Right hindlimb (tissue), 1 donor: ENCODE results near the gene PGC.

Experiments
- DNase-seq: peaks from one replicate; pipeline ENCODE4 v3.0.0-alpha.2; 2018

The PGC gene

DNA sequence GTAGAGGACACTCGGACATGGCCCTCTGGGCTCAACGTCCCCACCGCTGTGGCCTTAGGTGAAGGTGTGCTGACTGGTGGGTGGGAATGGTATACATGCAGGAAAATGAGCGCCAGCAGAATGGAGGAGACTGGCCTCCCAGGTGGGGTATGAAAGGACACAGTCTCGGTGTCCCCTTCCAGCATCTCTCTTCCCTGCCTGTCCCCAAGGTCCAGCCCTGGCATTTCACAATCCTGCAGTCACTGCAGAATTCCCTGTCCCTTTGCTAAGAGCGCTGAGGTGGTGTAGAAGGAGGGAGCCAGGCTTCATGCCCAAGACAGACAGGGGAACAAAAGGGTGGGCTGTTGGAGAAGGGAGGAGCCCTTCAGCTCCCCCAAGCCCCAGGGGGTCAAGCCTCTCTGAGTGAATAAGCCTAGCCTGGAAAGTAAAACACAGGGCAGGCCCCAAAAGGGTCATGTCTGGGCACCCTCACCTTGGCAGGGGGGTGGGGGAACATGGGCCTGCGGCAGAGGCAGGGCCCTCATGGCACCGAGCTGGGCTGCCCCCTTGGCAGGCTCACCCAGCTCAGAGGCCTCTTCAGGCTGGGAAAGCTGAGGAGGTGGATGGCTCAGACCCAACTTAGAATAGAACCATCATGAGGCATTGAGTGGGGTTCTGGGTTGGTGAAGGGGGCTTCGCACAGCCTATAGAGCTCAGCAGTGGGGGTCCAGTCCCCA lies 35.7 kb downstream of the PGC start:
- no peak for DNase-seq

DNA sequence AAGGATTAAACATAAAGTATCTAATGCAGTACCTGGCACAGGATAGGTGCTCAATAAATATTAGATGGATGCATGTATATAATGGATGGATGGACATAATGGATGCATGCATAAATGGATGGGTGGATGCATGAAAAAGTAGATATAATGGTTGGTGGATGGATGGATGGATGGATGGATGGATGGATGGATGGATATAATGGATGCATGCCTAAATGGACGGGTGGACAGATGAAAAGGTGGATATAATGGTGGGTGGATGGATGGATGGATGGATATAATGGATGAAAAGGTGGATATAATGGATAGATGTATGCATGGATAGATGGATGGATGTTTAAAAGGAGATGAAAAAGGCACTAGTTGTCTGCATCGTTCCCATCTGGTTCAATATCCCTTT lies 37.8 kb downstream of the PGC start:
- no peak for DNase-seq

DNA sequence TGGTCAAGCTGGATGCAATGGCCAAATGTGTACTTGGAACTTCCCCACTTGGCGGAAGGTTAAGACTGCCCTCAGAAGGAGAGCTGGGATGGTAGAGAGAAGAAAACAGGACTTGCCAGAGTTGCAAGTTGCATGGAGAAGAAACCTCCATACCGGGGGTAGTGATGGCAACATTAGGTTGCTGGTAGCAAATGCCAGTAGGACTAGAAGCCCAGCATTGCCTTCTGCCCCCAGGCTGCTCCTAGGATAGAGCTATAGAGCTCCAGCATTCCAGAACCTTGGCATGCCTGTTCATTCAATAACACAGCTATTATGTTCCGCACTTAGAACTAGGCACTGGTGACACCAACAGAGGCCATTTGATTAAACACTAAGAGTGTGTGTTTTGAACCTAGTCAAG lies 38.3 kb downstream of the PGC start:
- no peak for DNase-seq

DNA sequence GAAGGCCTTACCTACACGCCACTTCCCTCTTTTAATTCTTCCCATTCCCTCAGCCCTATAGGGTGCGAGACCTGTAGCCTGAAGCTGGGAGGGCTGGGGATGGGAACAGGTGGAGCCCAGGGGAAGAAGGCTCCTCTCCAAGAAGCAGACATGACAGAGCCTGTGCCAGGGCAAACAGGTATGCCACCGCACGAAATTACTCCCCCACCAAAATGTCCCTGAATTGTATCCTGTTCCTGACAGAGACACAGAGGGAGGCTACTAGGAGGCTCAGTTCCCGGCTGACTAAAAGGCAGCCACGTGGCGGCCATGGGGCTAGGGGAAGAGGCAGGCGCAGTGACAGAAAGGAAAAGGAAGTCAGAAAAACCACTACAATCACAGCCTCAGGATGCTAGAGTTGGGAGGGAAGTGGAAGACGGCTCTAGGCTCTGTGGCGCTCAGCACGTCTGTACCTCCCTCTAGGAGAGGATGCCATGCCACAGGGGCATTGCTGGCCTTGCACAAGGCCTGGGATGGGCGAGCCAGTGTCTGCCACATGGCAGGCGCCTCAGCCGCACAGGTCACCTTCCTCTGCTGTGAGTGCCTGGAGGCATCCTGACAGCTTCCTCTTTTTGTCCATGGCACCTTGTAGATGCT lies 39.5 kb downstream of the PGC start:
- no peak for DNase-seq

DNA sequence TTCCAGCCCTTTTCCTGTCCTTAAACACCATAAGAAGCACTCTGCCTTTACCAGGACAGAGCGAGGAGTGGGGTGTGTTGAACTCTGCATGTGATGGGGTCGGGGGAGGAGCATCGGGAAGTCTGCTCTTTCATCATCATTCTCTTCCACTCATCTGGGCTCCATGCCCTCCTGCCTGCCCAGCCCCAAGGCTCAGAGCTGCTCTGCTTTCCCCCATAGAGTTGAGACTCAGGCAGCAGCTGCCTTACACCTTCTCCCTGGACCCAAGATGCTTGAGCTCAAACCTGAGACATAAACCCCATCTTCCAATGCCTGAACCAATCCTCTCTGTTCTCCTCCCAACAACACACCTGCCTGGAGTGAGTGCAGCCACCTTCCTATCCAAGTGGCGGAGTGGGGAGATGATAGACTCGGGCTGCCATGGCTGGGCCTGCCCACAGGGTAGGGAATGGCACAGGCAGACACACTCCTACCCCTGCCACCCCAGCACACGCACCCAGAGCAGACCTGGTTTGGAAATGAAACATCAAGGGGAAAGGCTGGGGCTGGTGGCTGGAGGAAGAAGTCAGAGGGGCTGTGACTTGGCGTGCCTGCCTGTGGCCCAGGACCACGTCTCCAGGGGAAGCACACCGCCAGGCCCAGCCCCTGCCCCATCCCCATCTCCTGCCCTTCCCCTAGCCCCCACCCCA lies 40.2 kb downstream of the PGC start:
- DNase-seq = no peak

DNA sequence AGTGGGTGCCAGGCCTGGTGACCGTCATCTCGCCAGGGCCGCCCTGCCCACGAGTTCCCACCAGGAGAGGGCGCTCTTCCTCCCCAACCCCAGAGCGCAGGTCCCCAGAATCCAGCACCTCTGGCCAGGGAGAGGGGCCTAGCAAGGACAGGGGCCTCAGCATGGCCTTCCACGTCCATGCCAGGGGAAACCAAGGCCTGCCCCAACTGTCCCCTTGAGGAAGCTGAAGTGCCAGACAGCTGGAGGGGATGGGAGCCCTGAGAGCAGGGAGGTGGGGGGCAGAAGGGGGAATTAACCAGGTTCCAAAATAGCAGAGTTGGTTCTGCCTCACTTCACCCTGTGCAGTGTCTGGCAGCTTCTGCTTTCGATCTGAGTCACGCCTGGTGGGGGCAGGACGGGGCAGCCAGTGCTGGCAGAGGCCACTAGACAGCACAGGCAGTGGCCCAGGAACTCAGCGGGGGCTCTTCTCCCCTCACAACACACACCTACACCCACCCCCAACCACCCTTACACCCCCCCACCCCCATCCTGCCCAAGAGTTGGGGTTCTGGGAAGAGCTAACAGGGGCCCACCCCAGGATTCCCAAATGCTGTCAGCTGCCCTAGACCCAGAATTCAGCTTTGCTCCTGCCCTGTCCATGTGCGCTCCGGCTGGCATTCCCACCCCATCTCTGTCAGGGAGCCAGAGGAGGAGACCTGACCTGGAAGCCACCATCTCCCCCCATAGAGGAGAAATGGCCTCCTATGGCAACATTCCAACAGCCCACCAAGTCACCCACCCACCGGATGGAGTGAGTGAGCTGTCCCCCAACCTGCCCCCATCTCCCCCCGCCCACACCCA lies 41.0 kb downstream of the PGC start:
- peak; percentile 60 for DNase-seq

DNA sequence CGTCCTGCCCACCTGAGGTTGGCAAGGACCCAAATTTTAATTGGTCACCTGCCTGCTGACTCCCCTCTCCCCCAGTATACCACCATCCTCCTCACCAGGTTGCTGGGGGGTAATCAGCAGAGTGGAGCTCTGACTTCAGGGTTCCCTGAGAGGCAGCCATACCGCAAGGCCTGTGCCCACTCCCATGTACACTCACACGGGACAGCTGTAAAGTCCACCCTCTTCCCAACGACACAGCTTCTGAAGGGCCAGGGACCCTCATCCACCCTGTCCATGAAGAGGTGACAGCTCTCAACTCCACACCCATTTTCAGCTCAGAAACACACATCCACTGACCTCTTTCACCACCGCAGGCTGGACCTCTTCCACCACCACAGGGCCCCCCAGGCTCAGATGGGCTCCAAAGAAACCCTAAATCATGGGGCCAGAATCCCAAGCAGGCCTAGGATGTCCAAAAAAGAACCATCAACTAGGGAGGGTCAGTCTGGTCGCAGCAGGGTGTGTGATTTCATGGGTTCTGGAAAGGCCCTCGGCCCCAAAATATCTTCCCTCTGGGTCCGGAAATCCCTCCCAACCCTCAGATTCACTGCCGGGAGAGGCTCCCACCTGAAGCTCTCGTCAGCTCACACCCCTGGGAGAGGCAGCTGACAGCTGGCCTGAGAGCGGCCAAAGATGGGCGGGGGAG lies 41.7 kb downstream of the PGC start:
- DNase-seq = no peak

DNA sequence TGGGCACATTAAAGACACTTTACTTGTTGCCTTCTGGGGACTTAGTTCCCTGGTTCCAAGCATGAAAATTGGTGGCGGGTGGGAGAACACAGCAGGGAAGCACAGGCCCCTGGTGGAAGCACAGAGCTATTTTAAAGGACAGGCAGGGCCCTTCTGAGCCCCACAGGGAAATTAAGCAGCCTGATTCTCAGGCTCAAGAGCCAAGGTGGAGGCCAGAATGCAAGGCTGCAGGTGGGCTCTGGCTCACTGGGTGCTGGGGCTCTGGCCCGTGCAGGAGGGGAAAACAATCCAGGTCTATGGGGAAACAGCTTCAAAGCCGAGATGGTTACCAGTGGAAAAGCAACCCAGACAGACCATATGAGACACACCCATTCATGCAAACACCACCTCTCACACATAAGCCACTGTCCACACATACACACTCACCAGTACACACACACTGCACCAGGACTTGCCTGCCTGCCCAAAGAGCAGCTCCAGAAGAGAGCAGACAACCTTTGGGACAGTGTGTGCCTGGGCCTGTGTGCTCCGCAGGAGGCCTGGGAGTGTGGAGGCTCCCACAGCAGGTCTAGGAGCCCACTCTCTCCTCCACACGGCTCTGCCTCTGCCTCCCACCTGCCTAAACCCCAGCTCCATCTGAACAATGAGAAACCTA lies 42.4 kb downstream of the PGC start:
- no peak for DNase-seq

DNA sequence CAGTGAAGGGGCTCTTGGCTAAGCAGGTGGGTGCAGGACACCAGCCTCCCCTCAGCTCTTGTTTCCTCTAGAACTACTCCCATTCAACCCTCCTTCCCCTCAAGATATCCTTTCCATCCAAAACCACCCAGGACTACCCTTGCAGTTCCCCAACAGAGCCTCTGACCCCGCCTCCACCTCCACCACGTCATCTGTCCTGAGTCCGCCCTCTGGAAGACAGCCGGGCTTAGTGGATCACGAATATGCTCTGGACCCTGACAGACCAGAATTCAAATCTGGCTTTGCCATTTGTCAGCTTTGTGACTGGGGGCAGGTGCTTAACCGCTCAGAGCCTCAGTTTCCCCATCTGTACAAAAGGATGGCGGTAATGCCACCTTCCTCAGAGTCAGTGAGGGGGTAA lies 43.2 kb downstream of the PGC start:
- DNase-seq = no peak

DNA sequence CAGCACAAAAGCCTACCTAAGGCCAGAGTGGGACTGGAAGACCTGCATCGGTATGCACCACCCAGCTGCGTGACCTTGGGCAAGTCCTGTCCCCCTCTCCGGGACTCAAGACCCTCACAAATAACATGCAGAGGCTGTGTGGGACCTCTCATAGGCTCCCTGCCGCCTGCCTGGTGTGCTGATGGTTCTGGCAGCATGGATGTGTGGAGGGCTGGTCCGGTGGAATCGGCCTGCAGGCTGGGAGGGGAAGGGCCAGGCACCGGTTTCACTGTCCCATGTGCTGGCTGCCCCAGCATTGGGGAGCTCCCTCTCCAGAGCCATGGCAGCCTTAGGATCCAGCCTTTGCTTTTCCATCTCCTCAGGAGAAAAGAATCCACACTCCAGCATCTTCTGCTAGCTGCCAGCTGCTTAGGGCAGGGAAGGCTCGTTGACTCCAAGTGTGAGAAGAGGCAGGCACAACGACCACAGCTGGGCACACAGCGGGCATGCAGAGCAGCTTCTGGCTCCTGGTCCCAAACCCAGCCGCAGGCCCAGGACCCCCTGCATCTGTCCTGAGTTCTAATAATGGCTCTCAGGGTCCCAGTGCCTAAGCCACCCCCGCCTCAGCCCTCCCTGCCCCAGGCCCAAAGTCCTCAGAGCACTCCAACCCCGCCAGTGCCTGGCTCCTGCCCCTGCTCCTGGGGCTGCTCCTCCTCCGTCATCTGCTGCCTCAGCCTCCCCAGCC lies 44.3 kb downstream of the PGC start:
- no peak for DNase-seq

DNA sequence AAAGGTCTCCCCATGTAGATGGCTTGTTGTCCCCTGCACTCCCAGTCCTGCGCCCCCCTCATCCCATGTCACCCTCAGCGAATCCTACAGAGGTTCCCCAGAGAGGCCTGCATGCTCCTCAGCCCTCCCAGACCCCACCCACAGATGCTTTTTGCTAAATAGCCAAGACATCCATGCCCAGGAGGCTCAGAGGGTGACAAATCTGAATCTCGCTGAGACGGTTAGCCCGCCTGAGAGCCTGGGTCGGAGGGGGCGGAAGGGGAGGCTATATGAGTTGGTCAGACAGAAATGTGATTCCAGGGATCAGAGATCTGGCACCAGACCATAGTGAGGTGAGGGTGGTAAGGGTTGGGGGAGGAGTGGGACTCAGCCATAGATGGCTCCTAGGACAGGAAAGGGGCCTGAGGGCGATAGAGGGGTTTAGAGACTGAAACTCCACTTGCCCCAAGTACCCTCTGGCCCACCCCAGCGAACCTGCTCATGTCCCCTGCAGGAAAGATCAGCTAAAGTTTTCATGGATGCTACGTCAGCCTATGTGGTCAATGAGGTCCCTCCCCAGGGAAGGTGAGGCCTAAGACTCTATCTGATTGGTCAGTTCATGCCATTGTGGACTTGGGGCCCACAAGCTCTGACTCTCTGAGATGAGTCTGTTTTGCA lies 45.0 kb downstream of the PGC start:
- no peak for DNase-seq

DNA sequence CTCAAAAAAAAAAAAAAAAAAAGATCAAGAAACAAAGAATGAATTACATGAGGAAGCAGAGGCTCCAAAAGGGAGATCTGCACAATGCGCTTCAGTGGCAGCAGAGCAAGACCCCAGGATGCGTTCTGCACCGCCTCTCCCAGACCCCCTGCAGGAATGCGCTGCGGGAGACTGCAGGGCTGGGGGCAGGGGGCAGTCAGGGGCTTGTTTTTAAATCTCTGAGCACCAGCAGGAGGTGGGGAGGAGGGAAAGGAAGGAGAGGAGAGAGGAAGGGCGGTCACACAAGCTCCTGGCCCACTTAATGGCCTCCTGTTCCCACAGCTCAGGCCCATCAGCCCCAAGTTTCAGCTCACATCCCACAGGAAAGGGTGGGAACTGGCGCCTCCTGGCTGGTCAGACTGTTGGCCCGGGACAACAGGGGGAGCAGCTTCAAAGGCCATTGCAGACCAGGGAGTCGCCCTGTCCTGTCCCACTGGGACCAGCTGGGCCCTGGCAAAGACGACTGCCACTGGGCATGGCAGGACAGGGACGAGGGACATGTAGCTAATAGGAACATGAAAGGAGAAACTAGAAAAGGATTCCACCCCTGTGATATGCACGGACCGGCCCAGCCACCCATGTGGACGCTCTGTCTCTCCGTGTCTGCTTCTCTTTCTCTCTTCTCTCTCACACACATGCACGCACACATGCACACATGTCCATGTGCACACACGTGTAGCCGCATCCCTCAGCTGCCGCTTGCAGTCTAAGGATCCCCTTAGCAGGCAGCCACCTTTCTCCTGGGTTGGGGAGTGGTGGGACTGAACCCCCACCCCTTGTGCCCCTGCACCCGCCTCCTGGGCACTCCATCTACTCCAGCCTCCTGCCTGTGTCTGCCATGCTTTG lies 46.5 kb downstream of the PGC start:
- no peak for DNase-seq

DNA sequence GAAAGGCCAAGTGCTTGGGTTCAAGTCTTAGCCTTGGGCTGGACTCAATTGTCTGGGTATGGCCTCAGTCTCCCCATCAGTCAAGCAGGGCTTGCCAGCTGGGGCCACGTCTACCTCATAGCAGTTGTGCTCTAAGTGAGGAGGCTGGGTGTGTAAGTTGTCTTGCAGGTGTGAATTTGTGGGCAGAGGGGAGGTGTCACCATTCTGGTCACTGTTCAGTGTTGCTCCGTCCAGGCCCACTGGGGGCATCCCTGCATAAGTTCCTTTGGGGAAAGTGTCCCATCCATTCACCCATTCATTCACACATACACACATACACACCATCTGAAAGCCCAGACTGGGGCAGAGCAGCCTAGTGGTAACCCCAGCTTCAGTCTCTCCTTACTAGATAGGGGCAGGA lies 48.1 kb downstream of the PGC start:
- no peak for DNase-seq

DNA sequence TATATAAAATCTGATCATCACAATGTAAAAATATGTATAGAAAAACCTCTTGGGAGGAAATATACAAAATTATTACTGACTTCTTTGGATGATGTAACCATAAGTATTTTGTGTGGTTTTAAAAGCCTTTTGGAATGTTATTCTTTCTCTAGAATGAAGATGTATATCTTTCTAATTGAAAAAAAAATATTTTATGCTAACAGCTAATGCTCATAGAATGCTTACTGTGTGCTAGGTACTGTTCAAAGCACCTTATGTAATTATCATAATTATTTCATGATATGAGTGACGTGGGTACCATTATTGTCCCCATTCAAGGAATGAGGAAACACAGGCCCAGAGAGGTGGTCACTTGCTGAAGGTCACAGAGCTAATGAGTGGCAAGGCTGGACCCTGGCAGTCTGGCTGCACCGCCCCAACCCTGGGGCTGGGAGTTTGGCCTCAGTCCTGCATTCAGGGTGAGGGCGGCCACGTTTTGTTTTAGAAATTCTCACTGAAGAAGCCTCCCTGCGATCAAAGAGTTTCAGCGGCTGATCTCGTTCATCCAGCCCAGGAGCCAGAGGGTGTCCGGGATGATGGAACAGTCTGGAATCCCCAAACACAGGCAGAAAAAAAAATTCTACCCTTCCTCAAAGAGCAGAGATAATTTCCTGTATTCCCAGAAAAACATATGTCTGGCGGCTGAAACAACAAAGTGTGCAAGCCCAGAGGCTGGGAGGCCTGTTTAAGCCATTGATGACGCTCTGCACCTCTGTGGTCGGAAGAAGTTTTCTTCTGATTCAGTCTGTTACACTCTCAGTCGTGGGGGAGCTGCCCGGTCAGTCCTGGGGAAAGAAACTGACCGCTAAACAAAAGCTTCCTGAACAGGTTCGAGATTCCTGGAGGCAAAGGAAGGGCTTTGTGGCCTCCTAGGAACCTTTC lies 49.1 kb downstream of the PGC start:
- peak; percentile 83 for DNase-seq

DNA sequence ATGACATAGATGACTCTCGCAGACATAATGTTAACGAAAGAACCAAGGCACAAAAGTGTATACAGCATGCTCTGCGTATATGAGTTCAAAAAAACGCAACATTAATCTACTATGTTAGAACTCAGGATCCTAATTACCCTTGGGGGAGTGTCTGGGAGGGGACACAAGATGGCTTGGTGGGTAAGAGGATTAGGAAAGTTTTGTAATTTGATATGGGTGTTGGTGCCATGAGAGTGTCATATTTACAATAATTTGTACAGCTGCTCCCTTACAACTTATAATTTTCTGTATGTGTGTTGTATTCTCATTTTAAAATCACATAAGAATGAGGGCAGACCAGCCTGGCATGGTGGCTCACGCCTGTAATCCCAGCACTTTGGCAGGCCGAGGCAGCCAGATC lies 50.4 kb downstream of the PGC start:
- no peak for DNase-seq

DNA sequence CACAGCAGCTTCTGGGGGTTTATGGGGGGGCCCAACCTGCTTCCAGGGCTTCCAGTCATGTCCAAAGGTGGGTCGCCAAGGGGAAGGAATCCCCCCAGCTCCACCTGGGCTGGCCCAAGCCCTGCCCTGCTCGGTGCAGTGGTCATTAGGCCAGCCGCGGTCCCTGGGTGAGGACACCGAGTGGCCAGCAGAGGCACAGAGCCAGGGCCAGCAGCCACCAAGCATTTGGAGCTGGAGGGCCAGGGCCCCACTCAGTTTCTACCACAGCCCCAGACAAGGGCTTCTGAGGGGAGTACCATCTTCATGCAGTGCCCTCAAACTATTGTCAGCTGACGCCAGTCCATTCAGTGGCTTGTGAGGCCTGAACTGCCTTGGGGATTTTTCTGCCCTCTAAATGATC lies 51.4 kb downstream of the PGC start:
- DNase-seq = no peak

DNA sequence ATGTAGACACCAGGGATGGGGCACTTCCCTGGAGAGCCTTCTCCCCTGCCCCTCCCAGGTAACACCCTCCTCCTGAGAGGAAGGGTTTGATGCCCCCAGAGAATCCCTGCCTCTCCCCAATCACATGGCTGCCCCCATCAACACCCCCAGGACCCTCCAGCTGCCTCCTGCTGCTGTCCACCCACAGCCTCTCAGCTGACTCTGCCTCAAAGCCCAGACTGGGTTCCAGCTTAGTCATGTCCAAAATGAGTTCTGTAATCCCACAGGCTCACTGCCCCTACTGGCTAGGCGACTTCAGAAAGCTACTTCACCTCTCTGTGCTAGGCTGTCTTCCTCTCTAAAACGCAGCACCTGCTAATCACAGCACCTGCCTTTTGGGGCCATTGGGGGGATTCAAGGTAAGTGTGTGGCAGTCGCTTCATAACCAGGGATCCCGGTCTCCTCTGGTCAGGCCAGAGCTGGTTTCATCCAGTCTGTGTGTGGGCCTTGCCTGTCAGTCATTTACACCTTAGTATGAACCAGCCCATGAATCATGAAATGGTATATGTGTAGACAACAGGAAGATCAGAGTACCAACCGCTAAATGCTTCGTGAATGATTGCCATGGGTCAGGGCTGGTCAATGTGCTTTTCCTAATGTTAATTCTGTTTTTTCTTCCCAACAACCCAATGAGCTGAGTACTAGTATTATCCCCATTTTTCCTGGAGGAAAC lies 52.2 kb downstream of the PGC start:
- DNase-seq = no peak
